ENCODE data around the gene CEPT1.

The CEPT1 gene

DNA sequence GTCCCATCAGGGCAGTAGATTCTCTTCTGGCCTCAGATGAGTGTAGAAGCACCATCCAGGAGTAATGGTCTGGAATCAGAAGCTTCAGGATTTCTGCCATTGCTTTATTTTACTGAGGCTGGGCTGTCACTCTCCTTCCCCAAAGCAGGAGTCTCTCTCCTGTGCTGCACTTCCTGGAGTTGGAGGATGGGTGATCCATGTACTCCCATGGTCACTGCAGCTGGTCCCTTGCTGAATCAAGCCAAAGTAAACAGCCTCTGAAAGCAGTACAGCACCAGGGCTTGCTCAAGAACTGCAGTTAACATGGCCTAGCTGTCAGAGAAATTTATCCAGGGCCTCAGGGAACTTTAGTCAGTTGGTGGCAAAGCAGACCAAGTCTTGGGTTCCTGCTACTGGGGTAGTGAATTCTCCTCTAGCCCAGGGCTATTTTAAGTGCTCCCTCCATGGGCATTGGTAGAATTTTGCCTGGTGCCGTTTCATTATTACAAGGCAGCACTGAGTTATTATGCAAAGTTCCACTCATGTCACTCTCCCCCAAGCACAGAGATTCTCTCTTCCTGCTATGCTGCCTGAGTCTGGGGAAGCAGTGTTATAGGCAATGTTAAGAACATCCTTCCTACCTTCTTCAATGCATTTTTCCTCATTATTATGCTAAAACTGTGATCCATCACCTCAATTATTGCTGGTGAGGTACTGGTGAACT lies 29.7 kb upstream of the CEPT1 start:
- no peak for TF ChIP-seq CTCF (IDR thresholded peaks at IDR 0.05; ENCODE audit: extremely low read depth, insufficient read depth, missing control alignments)
- in situ Hi-C loops (cut with MboI; ENCODE audit: low pct_unique_long_range_greater_than_20kb, low sequenced_read_pairs, unreplicated experiment), result no loop called here
- no peak for DNase-seq (ENCODE audit: low spot score)

DNA sequence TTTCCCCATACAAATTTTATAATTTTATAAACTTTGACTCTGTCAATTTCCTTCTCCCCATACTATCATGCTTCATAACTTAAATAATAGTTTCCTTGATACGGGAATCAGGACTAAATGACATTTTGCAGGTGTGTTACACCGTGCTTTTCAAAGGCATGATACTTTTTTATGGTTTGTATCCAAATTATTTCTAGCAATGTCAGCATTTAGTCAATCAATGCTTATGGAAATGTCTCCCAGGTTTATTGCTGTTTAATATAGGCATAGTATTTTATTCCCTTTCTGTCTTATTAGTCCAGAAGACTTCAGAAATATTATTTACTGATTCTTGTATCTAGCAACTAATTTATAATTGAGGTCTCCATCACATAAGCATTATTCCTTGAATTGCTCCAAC lies 23.5 kb upstream of the CEPT1 start:
- TF ChIP-seq CTCF (IDR thresholded peaks at IDR 0.05; ENCODE audit: extremely low read depth, insufficient read depth, missing control alignments), result no peak
- in situ Hi-C loops (cut with MboI; ENCODE audit: low pct_unique_long_range_greater_than_20kb, low sequenced_read_pairs, unreplicated experiment), result no loop called here
- DNase-seq (ENCODE audit: low spot score), result no peak

GRCh38 chr1:111126354-111126753 lies 13.7 kb upstream of the CEPT1 start:
- DNase-seq (ENCODE audit: low spot score), result no peak
- in situ Hi-C loops (cut with MboI; ENCODE audit: low pct_unique_long_range_greater_than_20kb, low sequenced_read_pairs, unreplicated experiment), result no loop called here
- no peak for TF ChIP-seq CTCF (IDR thresholded peaks at IDR 0.05; ENCODE audit: extremely low read depth, insufficient read depth, missing control alignments)

DNA sequence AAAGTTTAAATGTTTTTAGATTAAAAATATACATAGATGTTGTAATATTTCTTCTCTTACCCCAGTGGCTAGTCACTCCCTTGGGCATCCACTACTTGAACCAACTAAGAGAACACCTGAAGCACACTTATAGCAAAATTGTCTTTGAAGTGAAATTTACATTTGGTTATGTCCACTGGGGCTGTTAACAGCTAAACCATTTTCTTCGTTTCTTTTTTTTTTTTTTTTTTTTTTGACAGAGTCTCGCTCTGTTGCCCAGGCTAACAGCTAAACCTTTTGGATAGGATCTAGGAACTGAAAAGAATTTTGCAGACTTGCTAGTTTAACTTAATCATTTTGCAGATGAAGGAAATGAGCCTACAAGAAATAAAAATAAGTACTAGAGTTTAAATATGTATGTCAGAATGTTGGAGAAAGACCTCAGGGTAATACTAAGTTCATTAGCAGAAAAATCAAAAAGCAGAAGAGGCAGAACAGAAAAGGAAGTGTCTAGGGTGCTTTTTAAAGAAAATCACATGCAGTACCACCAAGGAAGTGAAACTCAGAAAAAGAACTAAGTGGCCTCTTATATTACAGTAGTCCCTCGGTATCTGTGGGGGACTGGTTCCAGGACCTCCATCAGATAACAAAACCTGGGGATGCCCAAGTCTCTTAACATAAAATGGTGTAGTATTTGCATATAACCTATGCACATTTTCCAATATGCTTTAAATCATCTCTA lies 11.9 kb upstream of the CEPT1 start:
- in situ Hi-C loops (cut with MboI; ENCODE audit: low pct_unique_long_range_greater_than_20kb, low sequenced_read_pairs, unreplicated experiment), result no loop called here
- no peak for TF ChIP-seq CTCF (IDR thresholded peaks at IDR 0.05; ENCODE audit: extremely low read depth, insufficient read depth, missing control alignments)
- DNase-seq (ENCODE audit: low spot score), result no peak

DNA sequence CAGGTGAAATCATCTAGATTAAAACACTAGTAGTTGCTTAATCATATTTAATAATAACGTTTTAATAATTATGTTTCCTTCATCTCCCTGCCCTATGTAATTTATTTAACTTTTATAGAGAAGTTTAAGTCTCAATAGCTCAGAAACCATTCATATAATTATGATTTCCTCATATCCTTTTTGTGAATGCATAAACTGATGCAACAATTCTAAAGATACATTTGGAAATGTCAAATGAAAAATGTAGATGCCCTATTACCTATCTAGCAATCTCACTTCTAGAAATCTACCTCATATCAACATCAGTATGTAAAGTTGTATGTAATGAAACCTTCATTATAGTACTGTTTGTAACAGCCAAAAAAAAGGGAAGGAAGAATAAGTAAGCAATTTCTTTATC lies 10.6 kb upstream of the CEPT1 start:
- in situ Hi-C loops (cut with MboI; ENCODE audit: low pct_unique_long_range_greater_than_20kb, low sequenced_read_pairs, unreplicated experiment), result no loop called here
- TF ChIP-seq CTCF (IDR thresholded peaks at IDR 0.05; ENCODE audit: extremely low read depth, insufficient read depth, missing control alignments), result no peak
- DNase-seq (ENCODE audit: low spot score), result no peak

GRCh38 chr1:111131693-111132092 lies 8.3 kb upstream of the CEPT1 start:
- DNase-seq (ENCODE audit: low spot score), result no peak
- in situ Hi-C loops (cut with MboI; ENCODE audit: low pct_unique_long_range_greater_than_20kb, low sequenced_read_pairs, unreplicated experiment), result no loop called here
- TF ChIP-seq CTCF (IDR thresholded peaks at IDR 0.05; ENCODE audit: extremely low read depth, insufficient read depth, missing control alignments), result no peak

Measured in GM13977 (cell line).